ENCODE data around the gene HIBADH.
"Not testable (repeated sequence)": the region's sequence is repeated elsewhere in the genome, so short reads cannot be mapped to it uniquely, and the experiment has no call there.

The HIBADH gene

DNA sequence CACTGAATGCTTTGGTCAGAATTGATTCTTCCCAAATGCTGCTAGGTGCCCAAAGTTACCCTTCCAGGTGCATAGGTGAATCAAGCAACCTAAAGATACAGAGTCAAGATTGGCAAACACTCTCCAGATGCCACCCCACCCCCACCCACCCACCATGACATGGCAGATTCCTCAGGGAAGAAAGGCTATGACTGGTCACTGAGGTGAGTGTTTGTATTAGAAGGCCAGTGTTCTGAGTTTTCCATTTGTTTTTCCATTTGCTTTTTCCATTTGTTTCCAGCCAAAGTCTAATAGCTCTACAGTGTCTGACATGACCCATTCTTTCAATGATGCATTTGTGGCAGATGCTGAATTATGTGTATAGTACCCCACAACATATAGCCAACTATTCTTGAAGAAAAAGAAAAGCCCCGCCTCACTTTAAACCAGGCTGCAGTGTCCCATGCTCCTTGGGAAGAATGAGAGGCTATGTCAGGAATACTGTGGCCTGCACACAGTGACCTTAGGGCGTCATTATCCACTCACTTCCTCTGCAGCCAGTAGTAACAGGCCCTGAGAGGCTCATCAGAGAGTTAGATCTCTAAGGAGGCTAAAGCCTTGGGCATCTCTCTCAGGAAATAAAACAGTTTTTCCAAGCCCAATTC, 16.1 kb upstream of the HIBADH start:
- H3K27ac ChIP-seq (ENCODE audit: low read depth, low read length): peak overlapping the region; percentile 21
- H3K36me3 ChIP-seq (ENCODE audit: control insufficient read depth, insufficient read depth, low read length): no peaks in the 10 kb centered on the region
- H3K9ac ChIP-seq (ENCODE audit: low read depth, low read length): no peak overlapping the region
- no peaks in the 10 kb centered on the region for H3K27me3 ChIP-seq (ENCODE audit: control insufficient read depth, insufficient read depth, low read length)
- H3K9me3 ChIP-seq (ENCODE audit: control insufficient read depth, insufficient read depth, low read length): no peaks in the 10 kb centered on the region
- no peak overlapping the region for H3K4me3 ChIP-seq (ENCODE audit: low read depth, low read length)
- H3K4me1 ChIP-seq (ENCODE audit: control insufficient read depth, insufficient read depth, low read length): no peaks in the 10 kb centered on the region

- Histone ChIP-seq H3K27me3 (ENCODE audit: control insufficient read depth, insufficient read depth, low read length) (no peaks in the 10 kb centered on the region), H3K36me3 (ENCODE audit: control insufficient read depth, insufficient read depth, low read length) (no peaks in the 10 kb centered on the region), H3K4me3 (ENCODE audit: low read depth, low read length) (no peak overlapping the region), H3K9me3 (ENCODE audit: control insufficient read depth, insufficient read depth, low read length) (no peaks in the 10 kb centered on the region), H3K27ac (ENCODE audit: low read depth, low read length) (peak overlapping the region; percentile 21), H3K9ac (ENCODE audit: low read depth, low read length) (no peak overlapping the region), H3K4me1 (ENCODE audit: control insufficient read depth, insufficient read depth, low read length) (no peaks in the 10 kb centered on the region)
These were observed 15.4 kb upstream of the HIBADH start for GRCh38 chr7:27677912-27678612.

GRCh38 chr7:27674126-27674525, 11.4 kb upstream of the HIBADH start:
- H3K9me3 ChIP-seq (ENCODE audit: control insufficient read depth, insufficient read depth, low read length); H3K27me3 ChIP-seq (ENCODE audit: control insufficient read depth, insufficient read depth, low read length); H3K4me3 ChIP-seq (ENCODE audit: low read depth, low read length); H3K36me3 ChIP-seq (ENCODE audit: control insufficient read depth, insufficient read depth, low read length); H3K9ac ChIP-seq (ENCODE audit: low read depth, low read length); H3K27ac ChIP-seq (ENCODE audit: low read depth, low read length); H3K4me1 ChIP-seq (ENCODE audit: control insufficient read depth, insufficient read depth, low read length): not testable (repeated sequence)

DNA sequence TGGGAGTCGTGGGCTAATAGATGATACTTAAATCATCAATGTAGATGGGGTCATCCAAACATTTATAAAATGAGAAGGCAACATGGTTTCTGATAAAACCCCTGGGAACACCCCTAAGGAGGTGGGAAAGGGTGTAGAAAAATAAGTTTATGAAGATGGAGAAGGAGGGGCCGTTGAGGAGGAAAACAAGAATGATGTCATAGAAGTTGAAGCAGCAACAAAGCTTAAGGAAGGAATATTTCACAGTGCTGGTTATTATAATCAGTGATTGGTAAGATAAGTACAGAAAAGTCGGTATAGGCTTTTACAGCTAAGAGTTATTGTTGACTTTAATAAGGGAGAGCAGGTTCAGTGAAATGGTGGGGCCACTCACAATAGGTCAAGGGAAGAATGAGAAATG, 9.0 kb upstream of the HIBADH start:
- Histone ChIP-seq H3K36me3 (ENCODE audit: control insufficient read depth, insufficient read depth, low read length) (no peaks in the 10 kb centered on the region), H3K4me1 (ENCODE audit: control insufficient read depth, insufficient read depth, low read length) (no peaks in the 10 kb centered on the region), H3K4me3 (ENCODE audit: low read depth, low read length) (no peak overlapping the region), H3K9me3 (ENCODE audit: control insufficient read depth, insufficient read depth, low read length) (no peaks in the 10 kb centered on the region), H3K27ac (ENCODE audit: low read depth, low read length) (no peak overlapping the region), H3K27me3 (ENCODE audit: control insufficient read depth, insufficient read depth, low read length) (no peaks in the 10 kb centered on the region), H3K9ac (ENCODE audit: low read depth, low read length) (no peak overlapping the region)

- no peak overlapping the region for H3K4me3 ChIP-seq (ENCODE audit: low read depth, low read length)
- H3K27ac ChIP-seq (ENCODE audit: low read depth, low read length): no peak overlapping the region
- no peaks in the 10 kb centered on the region for H3K27me3 ChIP-seq (ENCODE audit: control insufficient read depth, insufficient read depth, low read length)
- no peaks in the 10 kb centered on the region for H3K4me1 ChIP-seq (ENCODE audit: control insufficient read depth, insufficient read depth, low read length)
- H3K9ac ChIP-seq (ENCODE audit: low read depth, low read length): no peak overlapping the region
- H3K36me3 ChIP-seq (ENCODE audit: control insufficient read depth, insufficient read depth, low read length): no peaks in the 10 kb centered on the region
- no peaks in the 10 kb centered on the region for H3K9me3 ChIP-seq (ENCODE audit: control insufficient read depth, insufficient read depth, low read length)
These were observed 8.0 kb upstream of the HIBADH start for GRCh38 chr7:27670676-27671075.

GRCh38 chr7:27670177-27670576, 7.5 kb upstream of the HIBADH start:
- Histone ChIP-seq H3K9ac (ENCODE audit: low read depth, low read length) (no peak overlapping the region), H3K4me1 (ENCODE audit: control insufficient read depth, insufficient read depth, low read length) (no peaks in the 10 kb centered on the region), H3K4me3 (ENCODE audit: low read depth, low read length) (no peak overlapping the region)

GRCh38 chr7:27665531-27665930, 2.8 kb upstream of the HIBADH start:
- Histone ChIP-seq H3K27ac (ENCODE audit: low read depth, low read length) (no peak overlapping the region), H3K9ac (ENCODE audit: low read depth, low read length) (no peak overlapping the region), H3K36me3 (ENCODE audit: control insufficient read depth, insufficient read depth, low read length) (no peaks in the 10 kb centered on the region), H3K9me3 (ENCODE audit: control insufficient read depth, insufficient read depth, low read length) (no peaks in the 10 kb centered on the region), H3K27me3 (ENCODE audit: control insufficient read depth, insufficient read depth, low read length) (no peaks in the 10 kb centered on the region; the same call in 1 of the 2 replicates), H3K4me3 (ENCODE audit: low read depth, low read length) (no peak overlapping the region), H3K4me1 (ENCODE audit: control insufficient read depth, insufficient read depth, low read length) (no peaks in the 10 kb centered on the region)

More at GRCh38 chr7:27670177-27670576, 7.5 kb upstream of the HIBADH start:
- H3K27me3 ChIP-seq (ENCODE audit: control insufficient read depth, insufficient read depth, low read length): no peaks in the 10 kb centered on the region
- no peaks in the 10 kb centered on the region for H3K9me3 ChIP-seq (ENCODE audit: control insufficient read depth, insufficient read depth, low read length)
- H3K36me3 ChIP-seq (ENCODE audit: control insufficient read depth, insufficient read depth, low read length): no peaks in the 10 kb centered on the region
- no peak overlapping the region for H3K27ac ChIP-seq (ENCODE audit: low read depth, low read length)

- Histone ChIP-seq H3K4me1 (ENCODE audit: control insufficient read depth, insufficient read depth, low read length) (no peaks in the 10 kb centered on the region), H3K4me3 (ENCODE audit: low read depth, low read length) (no peak overlapping the region), H3K36me3 (ENCODE audit: control insufficient read depth, insufficient read depth, low read length) (peaks cover under 1% of the 10 kb centered on the region; the same call in 1 of the 2 replicates), H3K9ac (ENCODE audit: low read depth, low read length) (no peak overlapping the region), H3K27me3 (ENCODE audit: control insufficient read depth, insufficient read depth, low read length) (no peaks in the 10 kb centered on the region; the same call in 1 of the 2 replicates), H3K9me3 (ENCODE audit: control insufficient read depth, insufficient read depth, low read length) (no peaks in the 10 kb centered on the region), H3K27ac (ENCODE audit: low read depth, low read length) (no peak overlapping the region)
These were observed 1.3 kb upstream of the HIBADH start for GRCh38 chr7:27663989-27664331.

- peak overlapping the region; percentile 90 for H3K4me3 ChIP-seq (ENCODE audit: low read depth, low read length)
- peaks cover 5% of the 10 kb centered on the region; the same call in 1 of the 2 replicates for H3K36me3 ChIP-seq (ENCODE audit: control insufficient read depth, insufficient read depth, low read length)
- H3K27me3 ChIP-seq (ENCODE audit: control insufficient read depth, insufficient read depth, low read length): no peaks in the 10 kb centered on the region; the same call in 1 of the 2 replicates
- peak overlapping the region; percentile 87 for H3K27ac ChIP-seq (ENCODE audit: low read depth, low read length)
- H3K9me3 ChIP-seq (ENCODE audit: control insufficient read depth, insufficient read depth, low read length): no peaks in the 10 kb centered on the region
- H3K4me1 ChIP-seq (ENCODE audit: control insufficient read depth, insufficient read depth, low read length): no peaks in the 10 kb centered on the region
- H3K9ac ChIP-seq (ENCODE audit: low read depth, low read length): peak overlapping the region; percentile 91
These were observed 733 bp downstream of the HIBADH start for GRCh38 chr7:27661811-27662489.

DNA sequence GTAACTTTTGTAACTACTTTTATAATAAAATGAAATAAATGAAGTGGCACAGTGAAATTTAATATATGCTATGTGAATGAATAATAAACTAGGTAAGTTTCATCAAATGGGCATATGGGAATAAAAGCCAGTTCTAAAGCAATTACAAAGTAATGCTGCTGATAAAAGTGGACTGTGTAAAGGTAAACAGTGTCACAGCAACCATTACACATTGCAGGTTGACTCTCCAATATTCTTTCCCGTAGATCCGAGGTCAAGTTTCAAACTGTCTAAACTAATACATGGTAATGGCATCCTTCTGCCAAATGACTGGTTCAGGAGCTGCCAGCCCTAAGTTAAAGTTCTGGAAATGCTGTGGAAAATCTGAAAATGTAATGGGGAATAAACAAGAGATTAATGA, 6.0 kb downstream of the HIBADH start:
- H3K9me3 ChIP-seq (ENCODE audit: control insufficient read depth, insufficient read depth, low read length): no peaks in the 10 kb centered on the region
- H3K36me3 ChIP-seq (ENCODE audit: control insufficient read depth, insufficient read depth, low read length): peaks cover 12% of the 10 kb centered on the region
- no peak overlapping the region for H3K9ac ChIP-seq (ENCODE audit: low read depth, low read length)
- H3K27me3 ChIP-seq (ENCODE audit: control insufficient read depth, insufficient read depth, low read length): no peaks in the 10 kb centered on the region
- no peak overlapping the region for H3K27ac ChIP-seq (ENCODE audit: low read depth, low read length)
- H3K4me3 ChIP-seq (ENCODE audit: low read depth, low read length): no peak overlapping the region
- H3K4me1 ChIP-seq (ENCODE audit: control insufficient read depth, insufficient read depth, low read length): no peaks in the 10 kb centered on the region

GRCh38 chr7:27655184-27655583, 7.5 kb downstream of the HIBADH start:
- Histone ChIP-seq H3K4me3 (ENCODE audit: low read depth, low read length) (no peak overlapping the region), H3K4me1 (ENCODE audit: control insufficient read depth, insufficient read depth, low read length) (no peaks in the 10 kb centered on the region), H3K36me3 (ENCODE audit: control insufficient read depth, insufficient read depth, low read length) (peaks cover 12% of the 10 kb centered on the region), H3K9me3 (ENCODE audit: control insufficient read depth, insufficient read depth, low read length) (no peaks in the 10 kb centered on the region), H3K27ac (ENCODE audit: low read depth, low read length) (no peak overlapping the region), H3K9ac (ENCODE audit: low read depth, low read length) (no peak overlapping the region), H3K27me3 (ENCODE audit: control insufficient read depth, insufficient read depth, low read length) (no peaks in the 10 kb centered on the region)
